Measurements from ENCODE around the gene SELENON. TPM values are rescaled to one million over a fixed set of nuclear protein-coding genes. Genes with fewer than 3 reads are reported as not detected.

SELENON gene
- total RNA-seq, 1 experiment from 2014 or later: 90.9 TPM

- Histone ChIP-seq H3K27ac (ENCODE audit: insufficient read length, low read depth, low read length) (no peak overlapping the region), H3K56ac (ENCODE audit: insufficient read length, low read depth, low read length) (no peak overlapping the region), H4K20me1 (ENCODE audit: control insufficient read depth, insufficient read depth, insufficient read length) (no peaks in the 10 kb centered on the region), H3K4ac (ENCODE audit: low read depth, low read length) (no peak overlapping the region), H4K8ac (replicated peaks; ENCODE audit: insufficient read length, low read depth, low read length) (no peak overlapping the region), H3K79me2 (ENCODE audit: insufficient read depth, low read length) (no peaks in the 10 kb centered on the region; the same call in 1 of the 2 replicates), H3K4me1 (ENCODE audit: insufficient read depth, low read length) (no peaks in the 10 kb centered on the region), H3K27me3 (ENCODE audit: insufficient read depth, low read length) (no peaks in the 10 kb centered on the region), H3K23ac (ENCODE audit: insufficient read length, low read depth, low read length) (no peak overlapping the region), H3K9ac (ENCODE audit: extremely low read depth, insufficient read length, low read length) (no peak overlapping the region), H3K14ac (ENCODE audit: insufficient read depth, low read length) (no peak overlapping the region), H3K18ac (ENCODE audit: insufficient read length, low read depth, low read length) (no peak overlapping the region), H4K91ac (ENCODE audit: insufficient read length, low read depth, low read length) (no peak overlapping the region), H2BK15ac (ENCODE audit: low read depth, low read length) (no peak overlapping the region), H2BK12ac (ENCODE audit: insufficient read length, low read depth, low read length) (no peak overlapping the region), H2BK5ac (ENCODE audit: insufficient read length, low read length) (no peak overlapping the region), H2AFZ (ENCODE audit: low read length) (no peak overlapping the region), H4K5ac (ENCODE audit: insufficient read length, low read depth, low read length) (no peak overlapping the region), H3K4me2 (ENCODE audit: insufficient read depth, insufficient read length, low read length) (no peak overlapping the region), H3T11ph (ENCODE audit: low read length) (no peak overlapping the region), H2AK5ac (ENCODE audit: insufficient read length, low read length) (no peak overlapping the region), H3K79me1 (ENCODE audit: insufficient read depth, low read depth, low read length, poor library complexity, severe bottlenecking) (no peaks in the 10 kb centered on the region), H2BK20ac (ENCODE audit: low read depth, low read length, poor library complexity, severe bottlenecking) (no peak overlapping the region), H3K23me2 (ENCODE audit: insufficient read length, low read depth, low read length, poor library complexity, severe bottlenecking) (no peaks in the 10 kb centered on the region), H2BK120ac (ENCODE audit: low read depth, low read length, poor library complexity, severe bottlenecking) (no peak overlapping the region), H3K9me3 (ENCODE audit: control insufficient read depth, low read depth, low read length) (no peaks in the 10 kb centered on the region)
- peaks cover 10 to 14% of the 10 kb centered on the region in 2 experiments for H3K4me1 Mint-ChIP-seq
- no peak overlapping the region for H3K27ac Mint-ChIP-seq
- DNase-seq: no peak
- no peaks in the 10 kb centered on the region for H3K27me3 Mint-ChIP-seq (ENCODE audit: low read depth)
- no peak for TF ChIP-seq CTCF (conservative IDR thresholded peaks at IDR 0.05)
- H3K4me3 Mint-ChIP-seq: no peak overlapping the region
- H3K9me3 Mint-ChIP-seq: no peaks in the 10 kb centered on the region
- H3K36me3 Mint-ChIP-seq (ENCODE audit: insufficient read depth in 1 of 3, low read depth in 3 of 3): no peaks in the 10 kb centered on the region; a peak in 1 of 7 replicates
- WGBS (ENCODE audit: extremely low coverage, insufficient read length, low lambda C conversion rate): no CpG with 5 or more reads among the region's 4 CpGs
Observed at GRCh38 chr1:25847929-25848328, 47.9 kb downstream of the SELENON start.

All from H9 (cell line).